OCI-LY1 (cell line): ENCODE data around the gene MRPL24.

Source experiments
- H2AFZ ChIP-seq: fragments of 200-600 bp; sonication (generic), shearing (Covaris generic); 2 replicates; pipeline ENCODE4 v1.6.0; 2014; ENCODE audit warnings: antibody characterized with exemption, mild to moderate bottlenecking, low read length
- H3F3A ChIP-seq: fragments of 200-600 bp; sonication (generic), shearing (Covaris generic); 2 replicates; pipeline ENCODE4 v1.6.0; 2014; ENCODE audit warnings: mild to moderate bottlenecking, antibody characterized with exemption, low read length, moderate library complexity; ENCODE audit not compliant: insufficient read depth
- H3K27ac ChIP-seq: fragments of 200-600 bp; sonication (generic); 2 replicates; pipeline ENCODE4 v1.5.1; 2014; ENCODE audit warnings: low read length, mixed run types, mild to moderate bottlenecking, low read depth; ENCODE audit not compliant: poor library complexity, severe bottlenecking
- H3K27me3 ChIP-seq: fragments of 200-600 bp; sonication (generic); 2 replicates; pipeline ENCODE4 v1.6.0; 2014; ENCODE audit warnings: antibody characterized with exemption, mild to moderate bottlenecking, low read length, moderate library complexity; ENCODE audit not compliant: insufficient read depth
- H3K36me3 ChIP-seq: fragments of 200-600 bp; sonication (generic); 2 replicates; pipeline ENCODE4 v1.6.1; 2014; ENCODE audit warnings: mild to moderate bottlenecking, antibody characterized with exemption, low read length, moderate library complexity, mixed read lengths; ENCODE audit not compliant: insufficient read depth
- H3K4me1 ChIP-seq: fragments of 200-600 bp; sonication (generic); 2 replicates; pipeline ENCODE4 v1.5.1; 2014; ENCODE audit warnings: mild to moderate bottlenecking, low read length, moderate library complexity; ENCODE audit not compliant: insufficient read depth, severe bottlenecking
- H3K4me2 ChIP-seq: fragments of 200-600 bp; sonication (generic), shearing (Covaris generic); 2 replicates; pipeline ENCODE4 v1.6.1; 2014; ENCODE audit warnings: low read length
- H3K4me3 ChIP-seq: fragments of 200-600 bp; sonication (generic); 2 replicates; pipeline ENCODE4 v1.5.1; 2014; ENCODE audit warnings: low read length, low read depth, mild to moderate bottlenecking, mixed read lengths; ENCODE audit not compliant: poor library complexity, severe bottlenecking
- H3K79me2 ChIP-seq: fragments of 200-600 bp; shearing (Covaris generic); 2 replicates; pipeline ENCODE4 v1.6.1; 2016; ENCODE audit warnings: mixed run types, low read length, mixed read lengths; ENCODE audit not compliant: insufficient read depth
- H3K9ac ChIP-seq: fragments of 200-600 bp; sonication (generic), shearing (Covaris generic); 2 replicates; pipeline ENCODE4 v1.6.1; 2014; ENCODE audit warnings: mild to moderate bottlenecking, low read length, mixed read lengths
- H3K9me2 ChIP-seq: fragments of 200-600 bp; sonication (generic), shearing (Covaris generic); 2 replicates; pipeline ENCODE4 v1.6.1; 2014; ENCODE audit warnings: low read depth, mild to moderate bottlenecking, low read length, mixed read lengths
- H3K9me3 ChIP-seq: fragments of 200-600 bp; shearing (Covaris generic); 2 replicates; pipeline ENCODE4 v1.6.1; 2014; ENCODE audit warnings: low read length, mixed read lengths
- H4K20me1 ChIP-seq: fragments of 200-600 bp; sonication (generic), shearing (Covaris generic); 2 replicates; pipeline ENCODE4 v1.6.0; 2016; ENCODE audit warnings: mild to moderate bottlenecking, low read length; ENCODE audit not compliant: insufficient read depth
- EZH2 ChIP-seq: fragments of 200-600 bp; sonication (generic), shearing (Covaris generic); IDR thresholded peaks from 2 replicates; pipeline ENCODE4 v1.8.0; 2017; ENCODE audit warnings: borderline replicate concordance, mixed run types, mild to moderate bottlenecking, antibody characterized with exemption, low read length, moderate library complexity, mixed read lengths
- TF ChIP-seq, protein P1 (sequence below): fragments of 200-600 bp; sonication (generic), shearing (Covaris generic); IDR thresholded peaks from 2 replicates; pipeline ENCODE4 v1.5.1; 2017; ENCODE audit warnings: mild to moderate bottlenecking, antibody characterized with exemption, low read length, moderate library complexity, mixed read lengths

The MRPL24 gene

DNA sequence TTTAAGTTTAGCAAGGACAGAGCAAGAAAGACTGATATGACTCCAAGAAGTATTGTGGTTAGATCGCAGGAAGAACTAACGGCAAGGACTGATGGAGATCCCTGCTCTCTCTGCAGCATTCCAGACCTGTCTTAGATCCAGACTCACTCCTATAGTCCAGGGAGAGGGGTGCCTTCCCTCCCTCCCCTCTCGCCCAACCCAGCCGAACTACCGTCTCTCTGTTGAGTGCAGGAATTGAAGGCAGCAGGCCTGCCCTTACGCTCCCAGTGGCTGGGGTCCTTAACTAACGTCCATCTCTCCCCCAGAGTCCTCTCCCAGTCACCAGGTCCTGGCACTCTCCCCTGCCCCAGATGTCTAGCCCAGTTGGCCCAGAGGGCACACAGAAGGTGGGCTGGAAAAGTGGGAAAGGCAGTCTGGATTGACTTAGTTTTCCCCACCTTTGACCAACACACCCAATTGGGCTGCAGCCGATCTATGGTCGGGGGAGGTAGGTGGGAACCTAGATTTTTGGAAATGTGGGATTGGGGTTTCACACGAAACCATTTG lies 36.6 kb downstream of the MRPL24 start:
- H3K79me2 ChIP-seq = no peaks in the 10 kb centered on the region
- H2AFZ ChIP-seq = no peak overlapping the region
- H3K9me2 ChIP-seq = no peaks in the 10 kb centered on the region
- H3K4me2 ChIP-seq = no peak overlapping the region
- no peak overlapping the region for H3K4me3 ChIP-seq
- peaks cover 15% of the 10 kb centered on the region for H3K4me1 ChIP-seq
- no peaks in the 10 kb centered on the region for H3K9me3 ChIP-seq
- H3K9ac ChIP-seq = no peak overlapping the region
- no peaks in the 10 kb centered on the region for H3F3A ChIP-seq
- H3K27me3 ChIP-seq = peaks cover 11% of the 10 kb centered on the region; the same call in 1 of the 2 replicates
- no peaks in the 10 kb centered on the region for H4K20me1 ChIP-seq
- H3K36me3 ChIP-seq = no peaks in the 10 kb centered on the region
- H3K27ac ChIP-seq = no peak overlapping the region
- TF ChIP-seq, protein P1, sequence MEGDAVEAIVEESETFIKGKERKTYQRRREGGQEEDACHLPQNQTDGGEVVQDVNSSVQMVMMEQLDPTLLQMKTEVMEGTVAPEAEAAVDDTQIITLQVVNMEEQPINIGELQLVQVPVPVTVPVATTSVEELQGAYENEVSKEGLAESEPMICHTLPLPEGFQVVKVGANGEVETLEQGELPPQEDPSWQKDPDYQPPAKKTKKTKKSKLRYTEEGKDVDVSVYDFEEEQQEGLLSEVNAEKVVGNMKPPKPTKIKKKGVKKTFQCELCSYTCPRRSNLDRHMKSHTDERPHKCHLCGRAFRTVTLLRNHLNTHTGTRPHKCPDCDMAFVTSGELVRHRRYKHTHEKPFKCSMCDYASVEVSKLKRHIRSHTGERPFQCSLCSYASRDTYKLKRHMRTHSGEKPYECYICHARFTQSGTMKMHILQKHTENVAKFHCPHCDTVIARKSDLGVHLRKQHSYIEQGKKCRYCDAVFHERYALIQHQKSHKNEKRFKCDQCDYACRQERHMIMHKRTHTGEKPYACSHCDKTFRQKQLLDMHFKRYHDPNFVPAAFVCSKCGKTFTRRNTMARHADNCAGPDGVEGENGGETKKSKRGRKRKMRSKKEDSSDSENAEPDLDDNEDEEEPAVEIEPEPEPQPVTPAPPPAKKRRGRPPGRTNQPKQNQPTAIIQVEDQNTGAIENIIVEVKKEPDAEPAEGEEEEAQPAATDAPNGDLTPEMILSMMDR = no peak
- no peak for TF ChIP-seq EZH2

DNA sequence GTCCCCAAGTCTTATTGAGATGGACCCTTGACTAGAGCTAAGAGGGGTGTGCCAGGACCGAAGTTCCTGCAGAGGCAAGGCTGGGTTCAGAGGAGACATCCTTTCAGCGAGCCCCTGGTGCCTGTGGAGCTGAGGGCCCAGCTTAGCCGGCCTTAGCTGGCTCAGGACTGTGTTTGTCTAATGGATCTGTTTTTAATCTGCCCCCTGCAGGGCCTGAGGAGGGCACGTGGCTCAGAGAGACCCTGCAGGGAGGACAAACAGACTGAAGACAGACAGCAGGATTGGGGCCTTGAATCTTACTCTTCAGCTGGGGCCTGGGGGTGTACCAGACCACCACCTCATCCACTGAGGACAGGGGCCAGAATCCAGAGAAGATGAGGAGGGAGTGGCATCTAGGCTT lies 37.1 kb downstream of the MRPL24 start:
- H3K4me1 ChIP-seq = peaks cover 15% of the 10 kb centered on the region
- no peaks in the 10 kb centered on the region for H3K9me2 ChIP-seq
- TF ChIP-seq EZH2 = no peak
- TF ChIP-seq, protein P1 = no peak
- H3K27me3 ChIP-seq = peaks cover 11% of the 10 kb centered on the region; the same call in 1 of the 2 replicates
- H3F3A ChIP-seq = no peaks in the 10 kb centered on the region
- no peak overlapping the region for H2AFZ ChIP-seq
- H4K20me1 ChIP-seq = no peaks in the 10 kb centered on the region
- no peak overlapping the region for H3K27ac ChIP-seq
- no peaks in the 10 kb centered on the region for H3K36me3 ChIP-seq
- no peaks in the 10 kb centered on the region for H3K9me3 ChIP-seq
- no peaks in the 10 kb centered on the region for H3K79me2 ChIP-seq
- H3K9ac ChIP-seq = no peak overlapping the region
- H3K4me2 ChIP-seq = no peak overlapping the region
- H3K4me3 ChIP-seq = no peak overlapping the region

DNA sequence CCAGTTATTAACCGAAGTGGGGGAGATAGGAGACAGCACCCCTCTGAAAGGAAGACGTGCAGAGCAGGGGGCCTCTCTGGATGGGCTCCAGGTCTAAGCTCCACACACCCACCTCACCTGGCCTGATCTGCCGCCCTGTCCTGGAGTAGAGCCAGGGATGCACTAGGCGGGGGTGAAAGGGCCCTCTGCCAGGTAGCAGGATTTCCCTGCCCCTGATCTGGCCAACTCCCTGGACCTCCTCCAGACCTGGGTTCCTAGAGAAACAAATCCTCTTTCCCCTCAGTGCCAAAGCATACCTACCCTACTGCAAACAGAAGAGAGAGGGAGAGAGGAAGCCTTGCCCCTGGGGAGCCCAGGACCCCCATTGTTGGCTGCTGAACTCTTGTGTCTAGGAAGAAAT lies 37.6 kb downstream of the MRPL24 start:
- peaks cover 15% of the 10 kb centered on the region for H3K4me1 ChIP-seq
- H3K27me3 ChIP-seq = peaks cover 11% of the 10 kb centered on the region; the same call in 1 of the 2 replicates
- no peak overlapping the region for H3K4me3 ChIP-seq
- H3K9ac ChIP-seq = no peak overlapping the region
- no peaks in the 10 kb centered on the region for H3K9me3 ChIP-seq
- no peak overlapping the region for H2AFZ ChIP-seq
- no peak for TF ChIP-seq EZH2
- TF ChIP-seq, protein P1 = no peak
- H3K9me2 ChIP-seq = no peaks in the 10 kb centered on the region
- no peak overlapping the region for H3K4me2 ChIP-seq
- no peaks in the 10 kb centered on the region for H3F3A ChIP-seq
- no peaks in the 10 kb centered on the region for H4K20me1 ChIP-seq
- H3K36me3 ChIP-seq = no peaks in the 10 kb centered on the region
- H3K79me2 ChIP-seq = no peaks in the 10 kb centered on the region
- no peak overlapping the region for H3K27ac ChIP-seq
